HG02973 (cell line): ENCODE results near the gene TMEM169.
"Not testable (repeated sequence)": the region's sequence is repeated elsewhere in the genome, so short reads cannot be mapped to it uniquely, and the experiment has no call there.

Experiments used
- ATAC-seq: cut with Tn5 transposase; IDR thresholded peaks from one replicate; pipeline ENCODE4 v1.9.1; 2021; ENCODE audit warnings: moderate library complexity; ENCODE audit not compliant: unreplicated experiment

Gene TMEM169

DNA sequence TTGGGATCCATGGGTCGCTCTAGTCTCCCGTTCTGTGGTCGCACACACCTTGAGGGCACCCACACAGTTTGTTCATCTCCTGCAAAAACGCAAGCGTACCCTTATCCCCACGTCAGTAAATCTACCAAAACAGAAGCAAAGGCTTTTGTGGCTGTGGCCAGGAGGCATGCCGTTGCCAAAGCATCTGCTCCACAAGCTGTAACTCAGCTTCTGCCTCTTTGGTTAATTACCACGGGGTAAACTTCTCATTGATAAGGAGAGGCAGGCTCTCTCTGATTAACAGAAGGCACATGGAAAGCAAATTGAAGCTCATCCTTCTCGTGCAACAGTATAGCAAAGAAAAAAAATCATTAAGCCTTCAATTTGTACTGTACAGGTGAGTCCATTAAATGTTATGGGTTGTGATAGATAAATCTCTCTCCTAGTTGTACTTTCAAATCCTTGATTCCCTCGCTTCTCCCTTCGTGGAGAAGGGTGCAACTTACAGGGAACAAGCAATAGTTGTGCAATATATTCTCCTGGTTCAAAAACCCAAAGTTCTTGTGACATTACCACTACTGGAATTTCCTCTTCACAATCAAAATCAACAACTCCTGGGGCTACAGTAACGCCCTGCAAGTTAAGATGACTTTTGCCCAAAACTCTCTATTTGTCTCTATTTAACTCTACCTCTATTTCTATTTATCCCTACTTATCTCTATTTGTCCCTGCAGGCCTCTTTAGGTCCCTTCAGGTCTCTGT is 10.4 kb upstream of the TMEM169 start:
- no peak for ATAC-seq

- ATAC-seq = no peak
Measured at GRCh38 chr2:216072473-216072872, 9.2 kb upstream of the TMEM169 start.

- ATAC-seq = no peak
Measured at GRCh38 chr2:216073773-216074172, 7.9 kb upstream of the TMEM169 start.

DNA sequence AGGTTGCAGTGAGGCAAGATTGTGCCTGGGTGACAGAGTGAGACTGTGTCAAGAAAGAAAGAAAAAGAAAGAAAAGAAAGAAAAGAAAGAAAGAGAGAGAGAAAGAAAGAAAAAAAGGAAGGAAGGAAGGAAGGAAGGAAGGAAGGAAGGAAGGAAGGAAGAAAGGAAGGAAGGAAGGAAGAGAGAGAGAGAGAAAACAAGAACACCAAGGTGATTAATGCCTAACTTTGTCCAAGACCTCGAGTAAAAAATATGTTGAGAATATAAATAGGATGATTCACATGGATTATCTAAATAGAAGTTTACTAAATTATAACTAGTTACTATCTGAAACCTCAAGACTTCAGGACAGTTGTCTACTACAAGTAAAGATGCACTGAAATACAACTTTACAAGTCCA is 7.3 kb upstream of the TMEM169 start:
- ATAC-seq = no peak

DNA sequence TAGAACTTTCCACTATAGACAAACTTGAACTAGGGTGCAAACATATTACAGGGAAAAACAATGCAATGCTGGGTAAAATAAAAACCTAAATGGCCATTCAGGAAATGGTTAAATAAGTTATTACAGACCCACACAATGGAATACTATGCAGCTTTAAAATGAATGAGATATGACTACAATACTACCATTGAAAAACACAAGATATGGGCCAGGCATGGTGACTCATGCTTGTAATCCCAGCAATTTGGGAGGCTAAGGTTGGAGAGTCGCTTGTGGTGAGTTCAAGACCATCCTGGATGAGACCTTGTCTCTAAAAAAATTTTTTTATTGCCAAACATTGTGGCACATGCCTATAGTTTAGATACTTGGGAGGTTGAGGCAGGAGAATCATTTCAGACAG is 6.9 kb upstream of the TMEM169 start:
- ATAC-seq = no peak

DNA sequence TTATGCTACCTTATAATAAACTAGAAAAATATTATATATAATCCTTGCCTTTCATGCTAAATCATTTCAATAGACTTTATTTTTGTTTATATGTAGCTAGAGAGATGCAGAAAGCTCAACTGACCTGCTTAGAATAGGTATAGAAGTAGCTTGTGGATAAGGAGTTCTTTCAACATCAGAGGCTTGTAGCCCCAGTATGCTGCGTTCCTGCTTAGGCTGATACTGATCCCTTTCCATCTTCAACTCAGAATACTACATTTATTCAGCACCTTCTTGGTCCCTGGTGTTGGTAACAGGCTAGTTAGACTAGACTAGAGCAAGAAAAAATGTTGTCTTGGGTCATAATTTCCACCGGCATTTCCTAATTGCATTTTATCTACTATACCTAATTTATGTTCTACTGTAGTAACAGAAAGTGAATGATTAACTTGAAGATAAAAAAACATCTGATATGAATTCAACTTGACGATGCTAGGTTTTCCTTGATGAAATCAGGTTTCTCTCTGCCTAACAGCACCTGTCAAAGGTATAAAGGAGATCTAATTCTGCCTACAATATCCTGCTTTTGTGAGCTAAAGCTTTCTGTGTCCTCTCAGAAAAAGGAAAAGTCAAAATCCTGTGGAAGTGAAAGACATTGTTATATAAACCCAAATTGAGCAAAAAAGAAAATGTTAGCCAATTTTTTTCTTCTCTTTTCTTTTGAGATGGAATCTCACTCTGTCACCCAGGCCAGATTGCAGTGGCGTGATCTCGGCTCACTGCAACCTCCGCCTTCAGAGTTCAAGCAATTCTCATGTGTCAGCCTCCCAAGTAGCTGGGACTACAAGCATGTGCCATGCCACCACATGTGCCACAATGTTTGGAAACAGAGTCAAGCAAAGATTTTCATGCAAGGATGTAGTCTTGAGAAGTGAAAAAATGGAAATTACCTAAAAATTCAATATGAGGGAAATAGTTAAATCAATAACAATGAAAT is 5.9 kb upstream of the TMEM169 start:
- ATAC-seq = no peak

DNA sequence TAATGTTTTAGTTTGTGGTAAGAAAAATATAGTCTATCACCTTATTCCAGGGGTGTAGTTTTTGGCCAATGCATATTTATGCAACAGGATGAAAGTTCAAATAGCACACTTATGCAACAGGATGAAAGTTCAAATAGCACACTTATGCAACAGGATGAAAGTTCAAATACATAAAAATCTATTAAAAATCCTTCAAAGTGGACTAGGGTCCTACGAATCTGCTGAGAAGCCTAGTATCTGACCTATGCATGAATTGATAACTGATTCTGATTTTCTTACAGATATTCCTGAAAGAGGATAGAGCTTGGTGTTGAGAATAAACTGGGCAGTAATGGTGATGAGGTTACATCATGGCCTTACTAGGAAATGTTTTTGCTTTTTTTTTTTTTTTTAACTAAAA is 2.9 kb upstream of the TMEM169 start:
- no peak for ATAC-seq

DNA sequence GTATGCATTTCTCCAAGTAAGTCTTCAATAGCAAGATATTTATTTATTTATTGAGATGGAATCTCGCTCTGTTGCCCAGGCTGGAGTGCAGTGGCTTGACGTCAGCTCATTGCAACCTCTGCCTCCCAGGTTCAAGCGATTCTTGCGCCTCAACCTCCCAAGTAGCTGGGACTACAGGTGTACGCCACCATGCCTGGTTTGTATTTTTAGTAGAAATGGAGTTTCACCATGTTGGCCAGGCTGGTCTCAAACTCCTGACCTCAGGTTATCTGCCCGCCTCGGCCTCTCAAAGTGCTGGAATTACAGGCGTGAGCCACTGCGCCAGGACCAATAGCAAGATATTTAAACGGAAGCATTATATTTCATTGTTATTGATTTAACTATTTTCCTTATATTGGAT is 1.7 kb upstream of the TMEM169 start:
- not testable (repeated sequence) for ATAC-seq

DNA sequence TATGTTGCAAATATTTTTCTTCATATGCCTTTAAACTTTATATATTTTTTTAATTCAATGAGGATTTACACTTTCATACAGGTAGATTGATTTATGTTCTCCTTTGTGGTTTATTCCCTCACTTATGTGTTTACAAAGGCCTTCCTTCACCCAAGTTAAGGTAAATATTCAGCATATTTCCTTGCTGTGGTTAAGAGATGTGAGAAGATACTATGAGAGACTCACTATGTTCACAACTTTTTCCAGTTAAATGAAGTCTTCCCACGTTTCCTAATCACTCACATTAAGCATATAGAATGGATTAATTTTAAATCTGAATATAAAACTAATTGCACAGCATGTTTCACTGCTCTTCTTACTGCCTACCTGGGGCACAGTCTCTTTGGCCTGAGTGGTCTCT is 707 bp upstream of the TMEM169 start:
- no peak for ATAC-seq

GRCh38 chr2:216082117-216082711 is 495 bp downstream of the TMEM169 start:
- ATAC-seq = peak; percentile 9

GRCh38 chr2:216082805-216083204 is 1.1 kb downstream of the TMEM169 start:
- no peak for ATAC-seq

DNA sequence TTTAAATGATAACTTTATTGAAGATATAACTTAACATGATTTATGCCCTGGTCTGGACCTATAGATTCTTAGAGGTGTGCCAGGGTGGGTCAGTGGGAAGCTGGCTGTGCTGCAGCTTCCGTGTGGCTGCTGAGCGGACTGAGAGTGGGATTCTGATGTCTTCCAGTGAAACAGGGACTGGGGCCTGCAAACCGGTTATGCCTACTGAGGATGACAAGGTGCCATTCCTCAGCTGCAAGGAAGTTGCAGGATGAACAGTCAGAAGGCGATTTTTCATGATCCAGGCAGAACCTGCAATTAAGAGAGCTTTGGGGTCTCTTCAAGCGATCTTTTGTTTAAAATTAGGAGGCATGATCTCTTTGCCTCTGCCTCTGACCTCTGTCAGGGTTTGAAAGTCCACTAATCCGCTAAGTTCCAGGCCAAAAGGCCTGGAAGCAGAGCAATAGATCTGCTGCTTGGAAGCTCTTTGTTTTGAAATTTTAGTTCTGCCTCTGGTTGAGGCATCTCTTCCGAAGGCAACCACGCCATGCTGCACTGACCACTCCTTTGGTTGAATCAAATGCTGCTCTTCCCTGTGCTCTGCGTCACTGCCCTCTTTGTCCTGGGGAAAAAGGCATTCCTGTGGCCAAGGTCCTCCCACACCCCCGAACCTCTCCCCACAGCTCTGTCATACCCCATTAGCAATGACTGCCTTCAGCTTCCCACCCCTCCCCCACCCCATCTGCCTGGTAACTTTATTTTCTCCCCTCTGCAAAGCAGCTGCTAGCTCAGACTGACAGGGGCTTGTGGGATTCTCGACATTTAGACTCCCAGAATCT is 2.0 kb downstream of the TMEM169 start:
- no peak for ATAC-seq

- ATAC-seq = no peak
Measured at GRCh38 chr2:216084547-216084946, 2.8 kb downstream of the TMEM169 start.

DNA sequence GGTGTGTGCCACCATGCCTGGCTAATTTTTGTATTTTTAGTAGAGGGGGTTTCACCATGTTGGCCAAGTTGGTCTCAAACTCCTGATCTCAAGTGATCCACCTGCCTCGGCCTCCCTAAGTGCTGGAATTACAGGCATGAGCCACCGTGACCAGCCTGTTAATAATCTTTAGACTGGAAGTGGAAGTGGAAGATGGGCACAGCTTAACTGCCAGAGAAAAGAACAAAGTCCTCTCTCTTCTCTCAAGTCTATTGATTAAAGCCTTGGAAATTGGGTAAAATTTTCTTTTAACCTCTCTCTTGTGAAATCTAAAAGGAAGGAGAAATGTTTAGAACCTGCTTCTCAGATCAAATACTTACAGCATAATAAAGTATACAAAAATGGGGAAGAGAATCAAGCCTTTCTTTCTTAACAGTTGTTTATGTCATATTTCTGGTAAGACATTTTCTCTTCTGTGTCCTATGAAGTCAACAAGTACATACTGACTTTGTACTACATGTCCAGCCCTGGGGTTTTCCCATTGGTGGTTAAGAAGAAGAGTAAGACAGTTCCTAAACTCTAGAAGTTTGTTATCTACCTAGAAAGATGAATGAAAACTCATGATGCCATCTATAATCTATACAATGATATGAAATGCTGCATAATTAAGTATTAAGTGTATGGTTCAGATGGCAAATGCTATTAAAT is 4.6 kb downstream of the TMEM169 start:
- ATAC-seq = no peak

DNA sequence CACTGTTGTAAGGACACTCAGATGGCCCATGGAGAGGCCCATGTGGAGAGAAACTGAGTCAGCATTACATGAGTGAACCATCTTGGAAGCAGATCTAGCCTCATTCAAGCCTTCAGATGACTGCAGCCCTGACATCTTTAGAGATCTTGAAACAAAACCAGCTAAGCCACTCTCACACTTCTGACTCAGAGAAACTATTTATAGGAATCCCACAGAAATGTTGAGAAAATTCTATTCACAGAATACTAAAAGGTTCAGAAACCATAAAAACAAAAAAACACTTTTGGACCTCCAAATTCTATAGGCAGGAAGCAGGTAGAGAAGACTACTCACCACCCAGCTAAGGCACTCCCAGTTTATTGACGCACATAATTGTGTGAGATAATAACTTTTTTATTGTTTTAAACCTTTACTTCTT is 8.7 kb downstream of the TMEM169 start:
- no peak for ATAC-seq

GRCh38 chr2:216092646-216093045 is 10.9 kb downstream of the TMEM169 start:
- ATAC-seq = no peak

DNA sequence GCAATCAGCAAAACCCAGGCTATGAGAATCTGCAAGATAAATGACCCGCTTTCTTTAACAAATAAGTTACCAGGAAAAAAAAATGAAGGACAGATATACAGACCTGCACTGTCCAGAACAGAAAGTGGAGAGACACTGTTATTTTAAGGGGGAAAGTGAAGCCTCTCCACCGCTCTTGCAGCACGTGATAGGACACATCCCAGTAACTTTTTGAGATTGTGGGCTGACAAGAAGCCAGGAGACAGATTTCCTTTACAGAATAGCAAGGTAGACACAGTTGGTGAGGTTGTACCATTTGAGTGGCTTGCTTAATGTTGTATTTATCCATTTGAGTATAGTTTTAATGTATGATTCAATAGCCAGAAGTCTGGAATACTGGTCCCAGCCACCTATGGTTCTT is 13.0 kb downstream of the TMEM169 start:
- no peak for ATAC-seq

DNA sequence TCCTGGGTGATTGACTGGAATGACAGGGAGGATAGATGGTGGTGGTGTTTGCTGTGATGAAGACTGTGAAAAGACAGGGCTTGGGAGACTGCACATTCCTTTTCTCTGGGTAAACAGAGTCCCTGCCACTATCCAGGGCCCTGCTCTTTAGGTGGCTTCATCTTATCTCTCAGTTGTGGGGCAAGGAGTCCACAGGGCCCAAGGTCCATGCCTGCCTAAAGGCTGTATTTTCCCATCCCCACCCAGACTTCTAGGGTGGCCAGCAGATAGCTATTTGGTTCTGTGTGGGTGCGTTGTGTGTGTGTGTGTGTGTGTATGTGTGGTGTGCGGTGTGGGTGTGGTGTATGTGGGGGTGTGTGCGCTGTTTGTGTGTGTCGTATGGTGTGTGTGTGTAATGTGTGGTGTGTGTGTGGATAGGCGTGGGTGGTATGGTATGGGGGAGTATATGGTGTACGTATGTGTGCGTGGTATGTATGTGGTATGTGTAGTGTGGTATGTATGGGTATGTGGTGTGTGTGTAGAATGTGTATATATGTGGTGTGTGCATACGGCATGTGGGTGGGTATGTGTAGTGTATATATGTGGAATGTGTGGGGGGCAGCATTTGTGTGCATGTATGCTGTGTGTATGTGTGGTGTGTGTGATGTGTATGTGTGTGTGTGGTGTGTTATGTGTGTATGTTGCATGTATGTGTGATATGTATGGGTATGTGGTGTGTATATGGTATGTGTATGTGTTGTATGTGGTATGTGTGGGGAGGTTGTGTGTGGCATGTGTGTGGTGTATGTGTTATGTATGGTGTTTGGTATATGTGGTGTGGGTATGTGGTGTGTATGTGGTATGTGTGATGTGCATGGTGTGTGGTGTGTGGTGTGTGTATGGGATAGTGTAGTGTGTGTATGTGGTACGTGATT is 17.0 kb downstream of the TMEM169 start:
- no peak for ATAC-seq

GRCh38 chr2:216101109-216101508 is 19.4 kb downstream of the TMEM169 start:
- no peak for ATAC-seq
